B cell (primary cell): Measurements from ENCODE around the gene SHANK1. TPM values are rescaled to one million over a fixed set of nuclear protein-coding genes. Genes with fewer than 3 reads are reported as not detected.

Experiments
- ATAC-seq: fragments of 200-7000 bp; cut with Tn5 transposase; one replicate; pipeline ENCODE4 v1.10.0; 2021; ENCODE audit warnings: low read depth, mild to moderate bottlenecking, moderate number of reproducible peaks, moderate library complexity
- CTCF ChIA-PET: fragments of 350-600 bp; sonication (Branson Sonifier 250); formaldehyde crosslinking; loops from one replicate; lab custom pipeline; 2021; ENCODE audit warnings: antibody characterized with exemption, inconsistent platforms; lab: Charles Lee
- POLR2A ChIA-PET: fragments of 350-600 bp; sonication (Branson Sonifier 250); formaldehyde crosslinking; loops from one replicate; lab custom pipeline; 2021; ENCODE audit warnings: antibody characterized with exemption; lab: Charles Lee
- DNase-seq: peaks from one replicate; pipeline ENCODE4 v3.0.0; 2013
- H2AFZ ChIP-seq: 2 replicates; pipeline ENCODE4 v1.6.1; 2012; ENCODE audit warnings: mild to moderate bottlenecking, low read depth, low read length; ENCODE audit not compliant: insufficient read depth, poor library complexity, severe bottlenecking
- H3K27ac ChIP-seq, 2 donors: 1 replicate in 1 of 2; 2 replicates in 1 of 2; pipeline ENCODE4 v1.5.1; 2012 to 2013; ENCODE audit warnings: low read length in 2 of 2, mild to moderate bottlenecking in 2 of 2, moderate library complexity in 1 of 2
- H3K27me3 ChIP-seq, 4 experiments: fragments of 200-600 bp in 1 of 4; sonication (generic) in 1 of 4; replicated peaks in 1 of 4; 1 replicate in 2 of 4; 2 replicates in 2 of 4; pipeline versions ENCODE4 v1.6.1 to v1.7.0; 2013 to 2016; ENCODE audit warnings: low read length in 3 of 4, mild to moderate bottlenecking in 2 of 4, mixed read lengths in 1 of 4, moderate library complexity in 1 of 4; ENCODE audit not compliant: insufficient read depth in 4 of 4, control insufficient read depth in 3 of 4; ENCODE audit errors: control extremely low read depth in 1 of 4
- H3K36me3 ChIP-seq, 2 experiments: replicated peaks in 1 of 2; 1 replicate in 1 of 2; 2 replicates in 1 of 2; pipeline versions ENCODE4 v1.6.1 to v1.7.1; 2013; ENCODE audit warnings: low read length in 1 of 2; ENCODE audit not compliant: insufficient read depth in 2 of 2, control insufficient read depth in 1 of 2; ENCODE audit errors: control extremely low read depth in 1 of 2, extremely low read depth in 1 of 2
- H3K4me1 ChIP-seq, 2 donors: fragments of 200-600 bp in 1 of 2; sonication (generic) in 1 of 2; 1 replicate in 1 of 2; 2 replicates in 1 of 2; pipeline versions ENCODE4 v1.5.1 to v1.6.1; 2013 to 2017; ENCODE audit warnings: low read length in 2 of 2; ENCODE audit not compliant: control insufficient read depth in 2 of 2, insufficient read depth in 2 of 2
- H3K4me2 ChIP-seq: replicated peaks from 2 replicates; pipeline ENCODE3; 2012; ENCODE audit warnings: mild to moderate bottlenecking, low read depth, low read length; ENCODE audit not compliant: poor library complexity, severe bottlenecking
- H3K4me3 ChIP-seq, 5 experiments: fragments of 200-600 bp in 1 of 5; sonication (generic) in 1 of 5; 1 replicate in 3 of 5; 2 replicates in 2 of 5; pipeline versions ENCODE4 v1.5.1 to v1.7.0; 2011 to 2016; ENCODE audit warnings: low read length in 4 of 5, mild to moderate bottlenecking in 4 of 5, low read depth in 2 of 5, control low read depth in 1 of 5, moderate library complexity in 1 of 5; ENCODE audit not compliant: insufficient read depth in 1 of 5; ENCODE audit errors: control extremely low read depth in 1 of 5, extremely low read depth in 1 of 5
- H3K79me2 ChIP-seq: fragments of 200-600 bp; sonication (generic); one replicate; pipeline ENCODE4 v1.6.0; 2016; ENCODE audit warnings: low read length; ENCODE audit not compliant: control insufficient read depth, insufficient read depth
- H3K9ac ChIP-seq: fragments of 200-600 bp; sonication (generic); 2 replicates; pipeline ENCODE4 v1.6.1; 2017; ENCODE audit warnings: mild to moderate bottlenecking, low read length, moderate library complexity
- H3K9me3 ChIP-seq, 3 donors: one replicate each; pipeline versions ENCODE4 v1.6.1 to v1.7.1; 2013; ENCODE audit warnings: low read length in 2 of 3; ENCODE audit not compliant: control insufficient read depth in 2 of 3, insufficient read depth in 1 of 3; ENCODE audit errors: control extremely low read depth in 1 of 3
- H4K20me1 ChIP-seq: 2 replicates; pipeline ENCODE4 v1.6.0; 2012; ENCODE audit warnings: mild to moderate bottlenecking, low read length; ENCODE audit not compliant: insufficient read depth, control insufficient read depth, poor library complexity, severe bottlenecking
- H3K27ac Mint-ChIP-seq: one replicate; pipeline ENCODE4 v1.8.0; 2021; ENCODE audit warnings: mixed read lengths
- H3K27me3 Mint-ChIP-seq: one replicate; pipeline ENCODE4 v1.8.0; 2021; ENCODE audit warnings: mixed read lengths
- H3K4me1 Mint-ChIP-seq: one replicate; pipeline ENCODE4 v1.8.0; 2021; ENCODE audit warnings: mixed read lengths
- H3K4me3 Mint-ChIP-seq: one replicate; pipeline ENCODE4 v1.8.0; 2021; ENCODE audit warnings: mixed read lengths
- H3K9me3 Mint-ChIP-seq: one replicate; pipeline ENCODE4 v1.8.0; 2022; ENCODE audit warnings: mixed read lengths; ENCODE audit not compliant: insufficient read depth
- EZH2 ChIP-seq: IDR thresholded peaks from 2 replicates; pipeline ENCODE4 v1.6.1; 2012; ENCODE audit warnings: borderline replicate concordance, low read depth, mild to moderate bottlenecking, moderate library complexity, low read length; ENCODE audit not compliant: insufficient read depth, poor library complexity, severe bottlenecking
- WGBS: methylation state at CpG from one replicate; pipeline ENCODE4 v1.1.5; 2013; ENCODE audit warnings: missing lambda C conversion rate; ENCODE audit not compliant: insufficient coverage; 5-methylcytosine and 5-hydroxymethylcytosine counted together
- intact Hi-C: fragments of 100-400 bp; cut with micrococcal nuclease; formaldehyde crosslinking; loops from one replicate; pipeline ENCODE4 v1.10.0; 2022
- polyA plus RNA-seq: library from polyadenylated mRNA; depleted of rRNA; stranded (reverse); fragments of >200 nt; gene quantifications from 2 replicates; pipeline ENCODE4 v1.2.3, GENCODE V29; 2012
- total RNA-seq, 2 donors: library from RNA; stranded (reverse); fragments of 120-200 nt in 1 of 2; gene quantifications; 1 replicate in 1 of 2; 2 replicates in 1 of 2; pipeline versions ENCODE4 v1.2.3 to v1.2.4, GENCODE V29; 2013 to 2022
- TF ChIP-seq, protein P1 (sequence below): fragments of 200-600 bp; IDR thresholded peaks from one replicate; pipeline ENCODE4 v1.8.0; 2022; ENCODE audit warnings: antibody characterized with exemption, mild to moderate bottlenecking

SHANK1 gene
- total and polyA plus RNA-seq, 2 donors (not counting 1 experiment from before 2014, with no cell fraction given) = not detected

DNA sequence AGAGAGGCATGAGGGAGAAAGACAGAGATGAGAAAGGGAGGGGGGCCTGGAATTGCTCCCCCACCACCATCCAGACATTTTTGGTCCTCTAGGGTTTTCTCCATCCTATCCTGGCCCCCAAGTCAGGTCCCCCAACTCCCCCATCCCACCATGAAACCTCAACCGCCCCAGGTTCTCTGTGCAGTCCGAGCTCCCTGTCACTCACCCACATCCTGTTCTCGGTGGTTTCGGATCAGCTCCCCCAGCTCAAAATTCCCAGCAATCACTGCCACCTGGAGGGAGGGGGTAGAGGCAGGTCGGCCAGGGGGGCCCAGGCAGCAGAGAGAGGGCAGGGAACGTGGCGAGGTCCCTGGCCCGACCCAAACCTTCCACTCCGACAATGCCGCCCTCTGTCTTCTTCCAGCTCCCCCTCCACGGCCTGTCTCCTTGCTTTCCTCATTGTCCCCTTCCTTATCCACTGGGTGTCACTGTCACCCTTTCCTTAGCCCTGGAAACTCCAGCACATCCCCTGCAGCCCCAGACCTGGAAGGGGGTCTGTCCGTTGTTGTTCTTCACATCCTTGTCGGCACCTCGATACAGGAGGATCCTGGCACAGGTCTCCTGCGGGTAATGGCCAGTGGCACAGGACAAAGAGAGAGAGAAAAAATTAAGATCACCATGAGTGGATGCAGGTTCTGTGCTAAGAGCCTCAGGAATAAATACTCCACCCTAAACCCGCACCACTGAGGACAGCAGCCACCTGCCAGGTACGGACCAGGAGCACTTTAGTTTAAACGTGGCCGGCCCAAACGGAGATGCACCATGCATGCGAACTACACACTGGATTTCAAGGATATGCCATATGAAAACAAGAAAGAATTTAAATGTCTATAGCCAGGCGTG, 15.4 kb downstream of the SHANK1 start:
- Histone ChIP-seq H2AFZ (no peak overlapping the region), H3K4me1 (no peaks in the 10 kb centered on the region), H3K79me2 (no peaks in the 10 kb centered on the region), H4K20me1 (no peaks in the 10 kb centered on the region), H3K27me3 (peaks cover 0 to 39% (median 5%) of the 10 kb centered on the region in 4 experiments), H3K4me2 (no peak overlapping the region), H3K36me3 (no peaks in the 10 kb centered on the region), H3K27ac (no peak overlapping the region), H3K4me3 (no peak overlapping the region), H3K9ac (no peak overlapping the region), H3K9me3 (peaks cover 0 to 8% (median 0%) of the 10 kb centered on the region in 3 donors)
- no peaks in the 10 kb centered on the region for H3K9me3 Mint-ChIP-seq
- H3K4me1 Mint-ChIP-seq = no peaks in the 10 kb centered on the region
- no peak overlapping the region for H3K4me3 Mint-ChIP-seq
- ATAC-seq (no peak), DNase-seq (no peak)
- peaks cover 47% of the 10 kb centered on the region for H3K27me3 Mint-ChIP-seq
- ChIA-PET POLR2A (no interaction called here), CTCF (no interaction called here)
- WGBS = 40% methylated on average over 19 of the region's 22 CpGs
- intact Hi-C loops = no loop called here
- no peak for TF ChIP-seq EZH2
- H3K27ac Mint-ChIP-seq = no peak overlapping the region

DNA sequence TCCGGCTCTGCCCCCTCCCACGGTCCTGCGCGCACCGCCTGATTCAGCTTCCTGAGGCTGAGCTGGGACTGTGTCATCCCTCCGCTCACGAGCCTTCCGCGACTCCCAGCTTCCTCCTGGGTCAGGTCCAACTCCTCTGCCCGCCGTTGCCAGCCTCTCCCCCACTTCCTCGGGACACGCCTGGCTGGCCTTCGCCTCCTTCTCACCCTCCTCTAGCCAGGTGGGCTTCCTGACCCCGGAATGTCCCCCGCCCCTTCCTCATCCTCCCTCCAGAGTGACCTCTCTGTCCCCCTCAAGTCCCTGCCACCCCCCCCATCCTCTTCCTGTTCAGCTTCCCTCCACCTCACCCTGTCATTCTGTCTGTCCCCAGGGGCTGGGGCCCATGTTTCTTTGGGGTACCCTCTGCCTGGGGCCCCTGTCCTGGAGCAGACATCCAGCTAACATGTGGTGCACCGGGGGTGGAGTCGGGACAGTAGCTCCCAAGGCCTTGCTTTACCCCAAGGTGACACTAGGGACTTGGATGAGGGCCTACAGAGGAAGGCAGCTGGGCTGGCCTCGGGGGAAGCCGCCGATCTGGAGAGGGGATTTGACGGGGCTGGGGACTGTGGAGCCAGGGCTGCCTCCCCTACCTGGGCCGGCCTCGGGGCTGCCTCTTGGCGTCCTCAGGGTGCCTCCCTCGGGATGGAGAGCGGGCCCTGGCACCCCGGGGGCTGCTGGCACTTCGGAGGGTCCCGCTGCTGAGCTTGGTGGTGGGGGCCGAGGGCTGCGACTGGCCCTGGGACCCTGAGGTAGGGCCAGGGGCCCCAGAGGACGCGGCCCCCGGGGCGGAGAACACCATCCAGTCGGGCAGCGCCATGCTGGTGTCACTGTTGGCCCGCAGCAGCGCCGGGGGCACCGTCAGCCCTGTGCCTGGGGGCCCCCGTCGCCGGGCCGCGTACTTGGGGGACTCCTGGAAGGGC, 16.5 kb downstream of the SHANK1 start:
- H3K4me1 ChIP-seq = no peaks in the 10 kb centered on the region
- no peaks in the 10 kb centered on the region for H4K20me1 ChIP-seq
- no peak overlapping the region for H3K27ac Mint-ChIP-seq
- H3K27me3 ChIP-seq = peaks cover 0 to 39% (median 5%) of the 10 kb centered on the region in 4 experiments
- H3K9ac ChIP-seq = no peak overlapping the region
- H3K27me3 Mint-ChIP-seq = peaks cover 52% of the 10 kb centered on the region
- H3K4me1 Mint-ChIP-seq = no peaks in the 10 kb centered on the region
- H3K9me3 Mint-ChIP-seq = no peaks in the 10 kb centered on the region
- CTCF ChIA-PET = no interaction called here
- no peak overlapping the region for H2AFZ ChIP-seq
- peaks cover 0 to 5% (median 0%) of the 10 kb centered on the region in 3 donors for H3K9me3 ChIP-seq
- POLR2A ChIA-PET = no interaction called here
- H3K36me3 ChIP-seq = no peaks in the 10 kb centered on the region
- no peak overlapping the region for H3K4me2 ChIP-seq
- no peaks in the 10 kb centered on the region for H3K79me2 ChIP-seq
- WGBS = 61% methylated on average over 45 of the region's 47 CpGs
- TF ChIP-seq, protein P1, sequence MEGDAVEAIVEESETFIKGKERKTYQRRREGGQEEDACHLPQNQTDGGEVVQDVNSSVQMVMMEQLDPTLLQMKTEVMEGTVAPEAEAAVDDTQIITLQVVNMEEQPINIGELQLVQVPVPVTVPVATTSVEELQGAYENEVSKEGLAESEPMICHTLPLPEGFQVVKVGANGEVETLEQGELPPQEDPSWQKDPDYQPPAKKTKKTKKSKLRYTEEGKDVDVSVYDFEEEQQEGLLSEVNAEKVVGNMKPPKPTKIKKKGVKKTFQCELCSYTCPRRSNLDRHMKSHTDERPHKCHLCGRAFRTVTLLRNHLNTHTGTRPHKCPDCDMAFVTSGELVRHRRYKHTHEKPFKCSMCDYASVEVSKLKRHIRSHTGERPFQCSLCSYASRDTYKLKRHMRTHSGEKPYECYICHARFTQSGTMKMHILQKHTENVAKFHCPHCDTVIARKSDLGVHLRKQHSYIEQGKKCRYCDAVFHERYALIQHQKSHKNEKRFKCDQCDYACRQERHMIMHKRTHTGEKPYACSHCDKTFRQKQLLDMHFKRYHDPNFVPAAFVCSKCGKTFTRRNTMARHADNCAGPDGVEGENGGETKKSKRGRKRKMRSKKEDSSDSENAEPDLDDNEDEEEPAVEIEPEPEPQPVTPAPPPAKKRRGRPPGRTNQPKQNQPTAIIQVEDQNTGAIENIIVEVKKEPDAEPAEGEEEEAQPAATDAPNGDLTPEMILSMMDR = no peak
- TF ChIP-seq EZH2 = no peak
- no peak overlapping the region for H3K27ac ChIP-seq
- H3K4me3 Mint-ChIP-seq = no peak overlapping the region
- H3K4me3 ChIP-seq = no peak overlapping the region
- intact Hi-C loops = no loop called here
- no peak for ATAC-seq
- DNase-seq = no peak
